H1 (cell line): ENCODE measurements around the gene CRYGS. TPM values are rescaled to one million over a fixed set of nuclear protein-coding genes. Genes with fewer than 3 reads are reported as not detected.

ENCODE experiments used
- CTCF ChIA-PET: fragments of 300-600 bp; sonication (Branson Sonifier 250); formaldehyde crosslinking; loops from one replicate; lab custom pipeline; 2021; ENCODE audit not compliant: partially characterized antibody; lab: Charles Lee
- POLR2A ChIA-PET: fragments of 300-600 bp; sonication (Branson Sonifier 250); formaldehyde crosslinking; loops from one replicate; lab custom pipeline; 2021; ENCODE audit warnings: inconsistent platforms; ENCODE audit not compliant: partially characterized antibody; lab: Charles Lee
- DNase-seq, 2 experiments: peaks; one replicate each; pipeline versions ENCODE4 v3.0.0 to v3.0.0-alpha.2; 2010 to 2022; ENCODE audit warnings: low spot score in 2 of 2, low read depth in 1 of 2, mixed read lengths in 1 of 2
- FAIRE-seq: peaks from 2 replicates; lab custom pipeline; 2011; peaks lifted over from hg19 to GRCh38; lab: Jason Lieb, UNC
- H2AFZ ChIP-seq: 2 replicates; pipeline ENCODE4 v1.8.1; 2012; ENCODE audit warnings: low read length, inconsistent platforms
- H2AK5ac ChIP-seq: 2 replicates; pipeline ENCODE4 v1.6.1; 2013; ENCODE audit warnings: low read depth, low read length
- H2BK120ac ChIP-seq: replicated peaks from 2 replicates; pipeline ENCODE3; 2013; ENCODE audit warnings: low read depth, low read length, inconsistent platforms
- H2BK12ac ChIP-seq: 2 replicates; pipeline ENCODE4 v1.6.1; 2013; ENCODE audit warnings: low read depth, low read length
- H2BK15ac ChIP-seq: 2 replicates; pipeline ENCODE4 v1.6.1; 2013; ENCODE audit warnings: low read length
- H2BK20ac ChIP-seq: 2 replicates; pipeline ENCODE4 v1.6.1; 2013; ENCODE audit warnings: low read length
- H2BK5ac ChIP-seq: 2 replicates; pipeline ENCODE4 v1.6.1; 2013; ENCODE audit warnings: low read depth, low read length
- H3K14ac ChIP-seq: 2 replicates; pipeline ENCODE4 v1.6.1; 2013; ENCODE audit warnings: inconsistent platforms; ENCODE audit not compliant: insufficient read length
- H3K18ac ChIP-seq: 2 replicates; pipeline ENCODE4 v1.6.1; 2013; ENCODE audit warnings: low read length; ENCODE audit errors: extremely low read depth
- H3K23ac ChIP-seq: 2 replicates; pipeline ENCODE4 v1.6.1; 2013; ENCODE audit warnings: inconsistent platforms; ENCODE audit not compliant: insufficient read length
- H3K23me2 ChIP-seq: 2 replicates; pipeline ENCODE4 v1.6.1; 2013; ENCODE audit warnings: low read depth, low read length
- H3K27ac ChIP-seq: 2 replicates; pipeline ENCODE4 v1.6.1; 2011; ENCODE audit warnings: low read depth, low read length, inconsistent platforms
- H3K27me3 ChIP-seq, 4 experiments: replicated peaks in 1 of 4; 1 replicate in 1 of 4; 2 replicates in 3 of 4; pipeline versions ENCODE4 v1.6.1 to v1.8.1; 2011 to 2013; ENCODE audit warnings: low read length in 3 of 4, mild to moderate bottlenecking in 3 of 4, inconsistent platforms in 2 of 4, mixed read lengths in 2 of 4, moderate library complexity in 1 of 4; ENCODE audit not compliant: control insufficient read depth in 3 of 4, insufficient read depth in 3 of 4; ENCODE audit errors: extremely low read depth in 1 of 4
- H3K36me3 ChIP-seq, 4 experiments: 2 replicates each; pipeline versions ENCODE4 v1.6.1 to v1.8.1; 2011 to 2013; ENCODE audit warnings: mild to moderate bottlenecking in 4 of 4, low read length in 3 of 4, moderate library complexity in 2 of 4, control low read depth in 1 of 4, inconsistent platforms in 1 of 4; ENCODE audit not compliant: insufficient read depth in 4 of 4, control insufficient read depth in 2 of 4
- H3K4ac ChIP-seq: replicated peaks from 2 replicates; pipeline ENCODE3; 2013; ENCODE audit warnings: low read length, low read depth, mixed read lengths, inconsistent platforms; ENCODE audit not compliant: insufficient read length
- H3K4me1 ChIP-seq, 4 experiments: replicated peaks in 1 of 4; 1 replicate in 1 of 4; 2 replicates in 3 of 4; pipeline versions ENCODE4 v1.6.1 to v1.8.1; 2011 to 2013; ENCODE audit warnings: low read length in 3 of 4, inconsistent platforms in 2 of 4, mixed read lengths in 1 of 4; ENCODE audit not compliant: insufficient read depth in 4 of 4, control insufficient read depth in 3 of 4
- H3K4me2 ChIP-seq, 2 experiments: 2 replicates each; pipeline versions ENCODE4 v1.6.1 to v1.8.1; 2011 to 2013; ENCODE audit warnings: low read depth in 2 of 2, low read length in 2 of 2, control low read depth in 1 of 2, inconsistent platforms in 1 of 2, mild to moderate bottlenecking in 1 of 2; ENCODE audit not compliant: insufficient read depth in 1 of 2
- H3K4me3 ChIP-seq, 4 experiments: fragments of 200-600, 300-600 bp in 1 of 4; sonication (generic), shearing (Covaris generic), sonication (Bioruptor Twin) in 1 of 4; 2 replicates each; pipeline versions ENCODE4 v1.5.1 to v1.8.1; 2011 to 2016; ENCODE audit warnings: low read length in 4 of 4, low read depth in 3 of 4, control low read depth in 2 of 4, inconsistent platforms in 2 of 4, mild to moderate bottlenecking in 2 of 4, mixed read lengths in 1 of 4, moderate library complexity in 1 of 4; ENCODE audit not compliant: insufficient read depth in 2 of 4; ENCODE audit errors: extremely low read depth in 1 of 4
- H3K56ac ChIP-seq: replicated peaks from 2 replicates; pipeline ENCODE3; 2013; ENCODE audit warnings: low read depth, mild to moderate bottlenecking, mixed read lengths, low read length, inconsistent platforms; ENCODE audit not compliant: insufficient read length
- H3K79me1 ChIP-seq: 2 replicates; pipeline ENCODE4 v1.6.1; 2013; ENCODE audit warnings: low read depth, low read length, control low read depth
- H3K79me2 ChIP-seq, 2 experiments: 2 replicates each; pipeline versions ENCODE4 v1.6.1 to v1.8.1; 2012 to 2013; ENCODE audit warnings: low read length in 2 of 2, mild to moderate bottlenecking in 2 of 2, inconsistent platforms in 1 of 2; ENCODE audit not compliant: insufficient read depth in 2 of 2, control insufficient read depth in 1 of 2
- H3K9ac ChIP-seq, 4 experiments: replicated peaks in 1 of 4; 1 replicate in 1 of 4; 2 replicates in 3 of 4; pipeline versions ENCODE4 v1.6.1 to v1.8.1; 2011 to 2013; ENCODE audit warnings: low read depth in 3 of 4, low read length in 3 of 4, control low read depth in 2 of 4, mild to moderate bottlenecking in 2 of 4, moderate library complexity in 2 of 4, inconsistent platforms in 1 of 4; ENCODE audit errors: extremely low read depth in 1 of 4
- H3K9me3 ChIP-seq, 2 experiments: 2 replicates each; pipeline versions ENCODE4 v1.6.1 to v1.8.1; 2012 to 2013; ENCODE audit warnings: mild to moderate bottlenecking in 2 of 2, moderate library complexity in 2 of 2, control low read depth in 1 of 2, inconsistent platforms in 1 of 2, low read depth in 1 of 2, low read length in 1 of 2, mixed read lengths in 1 of 2; ENCODE audit not compliant: insufficient read depth in 2 of 2
- H4K20me1 ChIP-seq, 2 experiments: replicated peaks in 1 of 2; 2 replicates each; pipeline versions ENCODE3 to v1.8.1; 2011 to 2013; ENCODE audit warnings: inconsistent platforms in 2 of 2, low read length in 2 of 2, mild to moderate bottlenecking in 1 of 2; ENCODE audit not compliant: insufficient read depth in 2 of 2, control insufficient read depth in 1 of 2
- H4K5ac ChIP-seq: 2 replicates; pipeline ENCODE4 v1.6.1; 2013; ENCODE audit warnings: low read length, low read depth, mixed read lengths, inconsistent platforms; ENCODE audit not compliant: insufficient read length
- H4K8ac ChIP-seq: 2 replicates; pipeline ENCODE4 v1.8.0; 2013; ENCODE audit warnings: mild to moderate bottlenecking, moderate library complexity, low read length, inconsistent platforms; ENCODE audit not compliant: insufficient read depth; ENCODE audit errors: extremely low read depth
- H4K91ac ChIP-seq: replicated peaks from 2 replicates; pipeline ENCODE3; 2013; ENCODE audit warnings: low read length, mixed read lengths, inconsistent platforms; ENCODE audit not compliant: insufficient read length
- GABPA ChIP-seq: IDR thresholded peaks from 2 replicates; pipeline ENCODE4 v1.6.1; 2011; ENCODE audit warnings: mild to moderate bottlenecking, low read length, moderate library complexity, borderline replicate concordance; ENCODE audit not compliant: insufficient read depth
- HDAC2 ChIP-seq, 2 experiments: fragments of 300-600 bp in 1 of 2; sonication (generic) in 1 of 2; IDR thresholded peaks; 2 replicates each; pipeline ENCODE4 v1.6.1; 2011 to 2012; ENCODE audit warnings: low read depth in 2 of 2, low read length in 2 of 2, mild to moderate bottlenecking in 2 of 2, moderate library complexity in 2 of 2, borderline replicate concordance in 1 of 2, inconsistent platforms in 1 of 2
- POLR2A ChIP-seq, 2 experiments: IDR thresholded peaks; 1 replicate in 1 of 2; 2 replicates in 1 of 2; pipeline ENCODE4 v1.6.1; 2011; ENCODE audit warnings: low read depth in 2 of 2, low read length in 2 of 2, mild to moderate bottlenecking in 2 of 2; ENCODE audit errors: control extremely low read depth in 1 of 2
- POLR2AphosphoS5 ChIP-seq: IDR thresholded peaks from 2 replicates; pipeline ENCODE4 v1.6.1; 2011; ENCODE audit warnings: low read depth, low read length
- RBBP5 ChIP-seq: IDR thresholded peaks from 2 replicates; pipeline ENCODE4 v1.7.1; 2012; ENCODE audit warnings: low read depth, mild to moderate bottlenecking, inconsistent platforms, low read length, moderate library complexity, borderline replicate concordance
- SRF ChIP-seq: IDR thresholded peaks from 2 replicates; pipeline ENCODE4 v1.6.1; 2011; ENCODE audit warnings: mild to moderate bottlenecking, low read depth, low read length, moderate library complexity
- TAF1 ChIP-seq: IDR thresholded peaks from 2 replicates; pipeline ENCODE4 v1.6.1; 2011; ENCODE audit warnings: mild to moderate bottlenecking, low read depth, low read length
- TEAD4 ChIP-seq: IDR thresholded peaks from 2 replicates; pipeline ENCODE4 v1.6.1; 2012; ENCODE audit warnings: low read depth, low read length, inconsistent platforms, mixed read lengths
- WGBS, 2 experiments: shearing (Covaris generic) in 1 of 2; methylation state at CpG; one replicate each; pipeline versions ENCODE4 v1.1.6 to v1.1.7; 2013 to 2015; ENCODE audit warnings: low lambda C conversion rate in 2 of 2, mixed read lengths in 2 of 2, inconsistent platforms in 1 of 2, low coverage in 1 of 2, missing lambda C conversion rate in 1 of 2; ENCODE audit not compliant: insufficient replicate concordance in 2 of 2, insufficient coverage in 1 of 2, insufficient read length in 1 of 2; ENCODE audit errors: extremely low coverage in 1 of 2, missing lambda C conversion rate in 1 of 2; 5-methylcytosine and 5-hydroxymethylcytosine counted together
- polyA plus RNA-seq, 7 experiments: library from polyadenylated mRNA; depleted of rRNA in 3 of 7; stranded (reverse) in 5 of 7; unstranded in 2 of 7; fragments of >200 nt in 5 of 7; fragments of 200-250 nt in 2 of 7; gene quantifications; 1 replicate in 5 of 7; 2 replicates in 1 of 7; 4 replicates in 1 of 7; pipeline versions ENCODE4 v1.2.1 to v1.2.3, GENCODE V29; 2011 to 2013; ENCODE audit warnings: missing spikeins in 2 of 7, mixed read lengths in 2 of 7
- total RNA-seq: library from RNA; stranded (reverse); fragmentation: NEBNext Ultra II Directional; extraction: Animal tissue kit (Norgen Biotek cat#: 25700); gene quantifications from 2 replicates; pipeline ENCODE4 v1.2.1, GENCODE V29; 2021

Gene CRYGS
- total and polyA plus RNA-seq, 2 of the 8 experiments (the other 6 are each of a cell fraction or from before 2014, with no cell fraction given): 1.5 to 1.8 TPM

- peak within 1 kb of the TSS; percentile 20; the same call in 1 of the 2 replicates for H2BK5ac ChIP-seq
- peak; percentile 97 for TF ChIP-seq POLR2AphosphoS5
- peak; percentile 75 to 98 for TF ChIP-seq POLR2A (IDR thresholded peaks at IDR 0.05; ENCODE audit: control extremely low read depth in 1 of 2, low read depth in 2 of 2, low read length in 2 of 2)
- TF ChIP-seq TAF1: peak; percentile 97
- TF ChIP-seq HDAC2 (IDR thresholded peaks at IDR 0.05; ENCODE audit: borderline replicate concordance in 1 of 2, low read depth in 2 of 2, low read length in 2 of 2): peak in 1 of 2 experiments; percentile 50; a peak in 1 of 4 replicates
- 0 out of 2 replicates have a peak, but pooled peaks have one; percentile 40 for TF ChIP-seq RBBP5
- TF ChIP-seq TEAD4: peak; percentile 87
- TF ChIP-seq SRF: peak; percentile 50; the same call in 1 of the 2 replicates
- TF ChIP-seq GABPA: no peak
Observed at GRCh38 chr3:186570096-186570940, 26.1 kb upstream of the CRYGS start, which contains the start of gene DNAJB11. Gene DNAJB11, plus strand, starts transcription at chr3:186570720. Its CDS starts 178 bp downstream, at chr3:186570898.

More at GRCh38 chr3:186570096-186570940, 26.1 kb upstream of the CRYGS start, which contains the start of gene DNAJB11:
- Histone ChIP-seq H2BK20ac (no peak within 1 kb of the TSS), H2BK15ac (no peak within 1 kb of the TSS; the same call in 1 of the 2 replicates), H3K23ac (no peak within 1 kb of the TSS), H3K27me3 (no peaks in the 10 kb centered on the region), H2BK120ac (no peak within 1 kb of the TSS), H3K4me2 (peak within 1 kb of the TSS; percentile 96 to 99), H3K14ac (no peak within 1 kb of the TSS), H3K4me3 (peak within 1 kb of the TSS; percentile 83 to 97 (median 89)), H3K9ac (peak within 1 kb of the TSS; percentile 91 to 98 (median 91)), H4K8ac (peak within 1 kb of the TSS; percentile 99; the same call in 1 of the 2 replicates), H3K23me2 (peaks cover 16% of the 10 kb centered on the region), H4K20me1 (peaks cover 0 to 4% of the 10 kb centered on the region in 2 experiments), H3K27ac (peak within 1 kb of the TSS; percentile 93), H3K9me3 (no peaks in the 10 kb centered on the region), H2AFZ (peak within 1 kb of the TSS; percentile 89), H3K79me1 (peaks cover 3% of the 10 kb centered on the region), H3K56ac (peak within 1 kb of the TSS; percentile 52), H3K4ac (no peak within 1 kb of the TSS), H3K4me1 (peaks cover 0 to 11% (median 4%) of the 10 kb centered on the region in 4 experiments; a peak in 6 of 7 replicates), H3K79me2 (peaks cover 0 to 21% of the 10 kb centered on the region in 2 experiments; a peak in 3 of 4 replicates), H4K5ac (no peak within 1 kb of the TSS), H4K91ac (peak within 1 kb of the TSS; percentile 72), H2BK12ac (no peak within 1 kb of the TSS), H3K18ac (no peak within 1 kb of the TSS), H2AK5ac (peak within 1 kb of the TSS; percentile 53; the same call in 1 of the 2 replicates), H3K36me3 (peaks cover 5 to 21% (median 13%) of the 10 kb centered on the region in 4 experiments; a peak in 7 of 8 replicates)
- WGBS, 2 experiments: 1% methylated on average over 58 of the region's 59 CpGs; no CpG with 5 or more reads in 1 of the 2 experiments
- FAIRE-seq (peak; percentile 84), DNase-seq (peak; percentile 98 to 99)
- ChIA-PET POLR2A (interaction anchor here (0.5 to 9.0 kb wide), 18 partner anchors 9 to 633 kb away, joined by 3 to 96 read pairs (median 4); partner anchors contain the start of genes EIF4A2, RFC4 and TRA2B), CTCF (interaction anchor here (0.8 to 1.7 kb wide), 4 partner anchors 9 to 1145 kb away, joined by 3 to 5 read pairs (median 4); no protein-coding TSS in a partner anchor)
